GM20000 (cell line): ENCODE measurements around the gene TIMP1.

Source experiments
- DNase-seq: peaks from one replicate; pipeline ENCODE4 v3.0.0; 2012; ENCODE audit warnings: low spot score
- CTCF ChIP-seq: IDR thresholded peaks from 2 replicates; pipeline ENCODE4 v1.5.1; 2012; ENCODE audit warnings: mild to moderate bottlenecking, control low read depth; ENCODE audit errors: extremely low read depth, missing control alignments

TIMP1 gene

DNA sequence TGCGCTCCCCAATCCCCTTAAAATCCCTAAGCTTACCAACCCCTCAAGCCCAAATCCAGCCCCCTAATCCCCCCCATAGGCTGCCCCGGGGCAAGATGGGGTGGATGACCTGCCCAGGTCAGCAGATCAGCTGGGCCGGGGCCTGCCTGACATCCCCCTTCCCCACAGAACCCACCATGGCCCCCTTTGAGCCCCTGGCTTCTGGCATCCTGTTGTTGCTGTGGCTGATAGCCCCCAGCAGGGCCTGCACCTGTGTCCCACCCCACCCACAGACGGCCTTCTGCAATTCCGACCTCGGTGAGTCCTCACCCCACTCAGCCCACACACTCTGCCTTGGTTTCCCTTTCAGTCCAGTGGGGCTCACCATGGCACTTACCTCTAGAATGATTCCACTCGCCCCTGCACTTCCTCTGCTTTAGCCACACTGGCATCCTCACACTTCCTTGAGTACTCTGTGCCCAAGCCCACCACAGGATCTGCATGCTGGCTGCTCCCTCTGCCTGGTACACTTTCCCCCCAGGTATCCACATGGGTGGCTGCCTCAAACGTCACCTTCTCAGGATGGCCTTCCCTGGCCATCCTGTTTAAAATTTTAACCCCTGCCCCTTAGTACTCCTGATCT, 1.1 kb downstream of the TIMP1 start:
- TF ChIP-seq CTCF, result no peak
- DNase-seq, result no peak

GRCh38 chrX:47584714-47585113, 2.5 kb downstream of the TIMP1 start:
- DNase-seq, result no peak
- TF ChIP-seq CTCF, result no peak

DNA sequence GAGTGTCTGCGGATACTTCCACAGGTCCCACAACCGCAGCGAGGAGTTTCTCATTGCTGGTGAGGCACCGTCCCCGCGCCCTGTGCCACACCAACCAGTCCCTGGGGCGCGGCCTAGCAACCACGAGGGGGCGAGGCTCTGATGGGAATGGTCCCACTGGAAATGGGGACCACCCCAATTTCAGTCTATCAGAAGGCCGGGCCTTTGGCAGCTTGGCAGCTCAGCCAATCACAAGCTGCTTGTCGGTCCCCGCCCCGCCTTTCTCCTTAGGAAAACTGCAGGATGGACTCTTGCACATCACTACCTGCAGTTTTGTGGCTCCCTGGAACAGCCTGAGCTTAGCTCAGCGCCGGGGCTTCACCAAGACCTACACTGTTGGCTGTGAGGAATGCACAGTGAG, 3.0 kb downstream of the TIMP1 start:
- DNase-seq, result no peak
- TF ChIP-seq CTCF, result no peak

DNA sequence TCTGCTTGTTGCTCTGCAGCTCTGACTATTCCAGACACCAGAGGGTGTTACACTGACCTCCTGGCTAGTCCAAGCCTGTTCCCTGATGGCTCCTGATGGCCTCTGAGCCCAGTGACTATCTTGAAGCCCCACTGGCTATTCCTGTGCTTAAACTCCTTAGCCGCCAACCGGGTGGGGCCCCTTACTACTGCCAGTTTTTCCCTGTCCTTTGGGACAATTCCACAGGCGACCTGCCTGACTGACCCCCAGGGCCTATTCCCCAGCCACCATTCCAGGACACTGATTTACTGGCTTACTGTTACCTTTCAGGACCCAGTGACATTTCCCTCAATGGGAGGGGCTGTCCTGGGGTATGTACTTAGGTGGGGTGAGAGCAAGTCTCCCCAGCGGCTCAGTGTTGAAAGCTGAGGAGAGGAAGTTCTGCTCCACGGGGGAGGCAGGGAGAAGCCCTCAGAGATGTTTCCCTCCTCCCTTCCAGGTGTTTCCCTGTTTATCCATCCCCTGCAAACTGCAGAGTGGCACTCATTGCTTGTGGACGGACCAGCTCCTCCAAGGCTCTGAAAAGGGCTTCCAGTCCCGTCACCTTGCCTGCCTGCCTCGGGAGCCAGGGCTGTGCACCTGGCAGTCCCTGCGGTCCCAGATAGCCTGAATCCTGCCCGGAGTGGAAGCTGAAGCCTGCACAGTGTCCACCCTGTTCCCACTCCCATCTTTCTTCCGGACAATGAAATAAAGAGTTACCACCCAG, 4.0 kb downstream of the TIMP1 start:
- no peak for DNase-seq
- TF ChIP-seq CTCF, result no peak

DNA sequence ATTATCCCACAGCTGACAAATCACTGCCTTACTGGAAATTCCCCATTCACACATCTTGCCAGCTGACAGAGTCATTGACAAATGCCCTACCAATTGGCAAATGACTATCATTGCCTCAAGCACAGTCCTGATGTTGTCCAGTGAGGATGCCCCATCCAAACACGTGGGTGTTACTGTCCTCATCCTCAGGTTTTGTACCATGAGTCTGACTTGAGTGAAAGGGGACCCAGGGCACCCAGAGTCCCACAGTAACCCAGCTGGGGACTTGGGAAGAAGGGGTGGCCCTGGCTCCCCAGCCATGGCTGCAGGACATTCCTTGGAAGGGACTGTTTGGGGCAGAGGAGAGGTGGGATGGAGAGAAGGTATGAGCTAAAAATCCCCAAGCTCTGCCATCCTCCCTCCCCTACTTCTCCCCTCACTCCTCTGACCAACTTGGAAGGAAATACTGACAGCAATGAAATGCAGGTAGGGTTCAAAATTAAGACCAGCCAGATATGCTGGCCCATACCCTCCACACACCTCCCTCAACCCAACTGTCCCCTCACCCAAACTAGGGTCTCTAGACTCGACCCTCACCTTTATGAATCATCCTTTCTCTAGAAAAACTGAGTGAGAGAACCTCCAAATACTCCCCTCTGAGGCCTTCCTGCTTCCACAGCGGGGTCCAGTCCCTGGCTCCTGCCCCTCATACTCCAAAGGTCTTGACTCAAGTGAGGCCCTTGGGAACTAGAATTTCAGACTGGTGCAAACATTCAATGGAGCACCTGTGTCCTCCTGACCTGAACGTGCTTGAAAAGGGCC, 5.1 kb downstream of the TIMP1 start:
- no peak for TF ChIP-seq CTCF
- no peak for DNase-seq

GRCh38 chrX:47587906-47588735, 5.9 kb downstream of the TIMP1 start:
- DNase-seq, result no peak
- no peak for TF ChIP-seq CTCF
